Astrocyte of the spinal cord (primary cell): Measurements from ENCODE around the gene C10orf143.
"Not testable (repeated sequence)": the region's sequence is repeated elsewhere in the genome, so short reads cannot be mapped to it uniquely, and the experiment has no call there.

Source experiments
- DNase-seq: peaks from one replicate; pipeline ENCODE4 v3.0.0; 2011; ENCODE audit warnings: low read depth, low spot score
- H3K4me3 ChIP-seq: 2 replicates; pipeline ENCODE4 v1.5.1; 2011; ENCODE audit warnings: low read depth, mild to moderate bottlenecking, low read length, moderate library complexity
- CTCF ChIP-seq: IDR thresholded peaks from 2 replicates; pipeline ENCODE4 v1.5.1; 2012; ENCODE audit warnings: low read depth, mild to moderate bottlenecking, low read length, inconsistent platforms
- in situ Hi-C: cut with HindIII; loops from 2 replicates; pipeline ENCODE4 v1.10.0; 2017; ENCODE audit warnings: low sequenced_read_pairs

The C10orf143 gene

GRCh38 chr10:130128922-130129321 lies 18.3 kb upstream of the C10orf143 start:
- no peak overlapping the region for H3K4me3 ChIP-seq
- in situ Hi-C loops = no loop called here
- TF ChIP-seq CTCF = no peak

GRCh38 chr10:130128062-130128781 lies 17.6 kb upstream of the C10orf143 start:
- in situ Hi-C loops = no loop called here
- no peak overlapping the region for H3K4me3 ChIP-seq
- DNase-seq = no peak
- no peak for TF ChIP-seq CTCF

More at GRCh38 chr10:130128922-130129321, 18.3 kb upstream of the C10orf143 start:
- DNase-seq = no peak

GRCh38 chr10:130127364-130128061 lies 16.9 kb upstream of the C10orf143 start:
- in situ Hi-C loops = no loop called here
- TF ChIP-seq CTCF = peak; percentile 94
- DNase-seq = peak; percentile 71
- H3K4me3 ChIP-seq = no peak overlapping the region

GRCh38 chr10:130121486-130122079 lies 11.0 kb upstream of the C10orf143 start:
- DNase-seq = no peak
- TF ChIP-seq CTCF = no peak
- no peak overlapping the region for H3K4me3 ChIP-seq
- in situ Hi-C loops = no loop called here

- DNase-seq, H3K4me3 ChIP-seq, in situ Hi-C loops: not testable (repeated sequence)
Measured at GRCh38 chr10:130117535-130117934, 6.9 kb upstream of the C10orf143 start.

- DNase-seq, in situ Hi-C loops, H3K4me3 ChIP-seq: not testable (repeated sequence)
Measured at GRCh38 chr10:130116942-130117341, 6.3 kb upstream of the C10orf143 start.

- TF ChIP-seq CTCF = no peak
- in situ Hi-C loops = no loop called here
- H3K4me3 ChIP-seq = no peak overlapping the region
- no peak for DNase-seq
Measured at GRCh38 chr10:130112821-130113220, 2.2 kb upstream of the C10orf143 start.
